HG02763 (cell line): ENCODE data around the gene SEPTIN5.

Experiments used
- ATAC-seq: cut with Tn5 transposase; IDR thresholded peaks from one replicate; pipeline ENCODE4 v1.9.1; 2021; ENCODE audit warnings: mild to moderate bottlenecking, moderate library complexity; ENCODE audit not compliant: unreplicated experiment

Gene SEPTIN5

GRCh38 chr22:19769393-19769715, 55.1 kb downstream of the SEPTIN5 start:
- ATAC-seq = no peak

GRCh38 chr22:19770349-19771220, 56.3 kb downstream of the SEPTIN5 start:
- ATAC-seq = no peak

- no peak for ATAC-seq
Measured at GRCh38 chr22:19772422-19772672, 58.0 kb downstream of the SEPTIN5 start.
